ENCODE measurements around the gene CFAP298.

- no peak for TF ChIP-seq EZH2 (IDR thresholded peaks at IDR 0.05; ENCODE audit: borderline replicate concordance, insufficient read depth, low read depth, low read length, poor library complexity, severe bottlenecking)
- no peak for TF ChIP-seq CTCF (IDR thresholded peaks at IDR 0.05)
These were observed 53.1 kb downstream of the CFAP298 start for GRCh38 chr21:32559006-32559610.

Measured in B cell (primary cell).